PC-3 (cell line): ENCODE results near the gene FLII.

Experiments used
- CTCF ChIP-seq: fragments of 300-600 bp; sonication (generic); conservative IDR thresholded peaks from 2 replicates; pipeline ENCODE4 v1.5.1; 2017; ENCODE audit warnings: antibody characterized with exemption, low read depth, mild to moderate bottlenecking, low read length
- EZH2 ChIP-seq: fragments of 300-600 bp; sonication (generic); IDR thresholded peaks from one replicate; pipeline ENCODE4 v1.6.1; 2017; ENCODE audit warnings: antibody characterized with exemption, mild to moderate bottlenecking, low read length; ENCODE audit not compliant: unreplicated experiment
- EZH2phosphoT487 ChIP-seq: fragments of 300-600 bp; sonication (generic); IDR thresholded peaks from 2 replicates; pipeline ENCODE4 v1.6.1; 2018; ENCODE audit warnings: mild to moderate bottlenecking, antibody characterized with exemption, low read length, borderline replicate concordance

DNA sequence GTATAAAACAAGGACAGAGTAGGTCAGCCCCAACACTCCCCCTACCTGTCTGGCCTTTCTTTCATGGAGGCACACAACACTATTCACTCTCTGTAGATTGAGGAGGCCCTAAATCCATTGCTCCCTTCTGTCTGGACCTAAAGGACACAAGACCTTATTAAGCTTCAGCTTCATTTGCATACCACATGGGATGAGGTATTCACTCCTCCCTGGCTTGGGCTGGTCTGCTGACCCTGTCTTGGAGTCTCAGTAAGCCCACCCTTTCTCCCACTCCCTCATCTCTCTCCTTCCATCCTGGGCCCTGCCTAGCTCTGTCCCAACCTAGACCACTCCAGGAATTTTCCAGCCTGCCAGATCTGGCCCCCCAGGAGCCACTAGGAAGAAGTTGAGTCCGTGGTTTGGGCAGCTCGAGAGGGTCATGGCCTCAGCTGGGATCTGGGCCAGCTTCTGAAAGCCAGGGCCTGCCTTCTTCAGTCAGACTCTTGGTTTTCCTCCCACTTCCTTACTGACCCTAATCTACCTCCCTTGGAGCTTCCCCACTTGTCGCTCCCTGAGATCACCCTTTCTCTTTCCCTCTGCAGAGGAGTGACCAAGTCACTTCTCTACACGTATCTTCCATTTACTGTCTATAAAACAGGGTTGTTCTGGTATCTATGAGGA is 39.7 kb downstream of the FLII start:
- no peak for TF ChIP-seq CTCF
- TF ChIP-seq EZH2, result no peak
- TF ChIP-seq EZH2phosphoT487, result no peak
